PC-9 (cell line): Measurements from ENCODE around the gene MAP2K2. TPM values are rescaled to one million over a fixed set of nuclear protein-coding genes. Genes with fewer than 3 reads are reported as not detected.

Source experiments
- BruUV-seq: library from RNA; stranded (reverse); fragments of 400-500 nt; replicated peaks from 2 replicates; lab custom pipeline; 2021; lab: Mats Ljungman, UMichigan
- CTCF ChIA-PET: fragments of 300-600 bp; sonication (Branson Sonifier 250); formaldehyde crosslinking; loops from one replicate; lab custom pipeline; 2022; ENCODE audit warnings: antibody characterized with exemption; lab: Charles Lee
- POLR2A ChIA-PET: fragments of 300-600 bp; sonication (Branson Sonifier 250); formaldehyde crosslinking; loops from one replicate; lab custom pipeline; 2022; ENCODE audit warnings: antibody characterized with exemption; ENCODE audit not compliant: unreplicated experiment; lab: Charles Lee
- DNase-seq, 2 experiments: peaks; one replicate each; pipeline versions ENCODE4 v3.0.0 to v3.0.0-alpha.2; 2015 to 2022; ENCODE audit warnings: mixed read lengths in 1 of 2
- H2AFZ ChIP-seq: fragments of 200-600 bp; sonication (generic); 2 replicates; pipeline ENCODE4 v1.8.1; 2017; ENCODE audit warnings: antibody characterized with exemption
- H3F3A ChIP-seq: fragments of 200-600 bp; sonication (generic); 2 replicates; pipeline ENCODE4 v1.8.1; 2017; ENCODE audit warnings: antibody characterized with exemption, mild to moderate bottlenecking, low read depth; ENCODE audit not compliant: insufficient read depth
- H3K27ac ChIP-seq: fragments of 200-600 bp; sonication (generic); 2 replicates; pipeline ENCODE4 v1.6.1; 2016; ENCODE audit warnings: mixed run types
- H3K27me3 ChIP-seq: fragments of 200-600 bp; sonication (generic); 2 replicates; pipeline ENCODE4 v1.6.1; 2016; ENCODE audit warnings: low read depth, mixed run types; ENCODE audit not compliant: insufficient read depth
- H3K36me3 ChIP-seq: fragments of 200-600 bp; sonication (generic); 2 replicates; pipeline ENCODE4 v1.6.1; 2016; ENCODE audit warnings: low read depth, mixed run types
- H3K4me1 ChIP-seq: fragments of 200-600 bp; sonication (generic); replicated peaks from 2 replicates; pipeline ENCODE4 v1.6.1; 2016; ENCODE audit warnings: mixed run types; ENCODE audit not compliant: insufficient read depth
- H3K4me2 ChIP-seq: fragments of 200-600 bp; sonication (generic); 2 replicates; pipeline ENCODE4 v1.6.1; 2017; ENCODE audit warnings: mixed run types
- H3K4me3 ChIP-seq: fragments of 200-600 bp; sonication (generic); 2 replicates; pipeline ENCODE4 v1.6.1; 2016; ENCODE audit warnings: mixed run types
- H3K79me2 ChIP-seq: fragments of 200-600 bp; sonication (generic); 2 replicates; pipeline ENCODE4 v1.6.1; 2017; ENCODE audit warnings: low read depth, mixed run types
- H3K9me2 ChIP-seq: fragments of 200-600 bp; sonication (generic); 2 replicates; pipeline ENCODE4 v1.8.1; 2017; ENCODE audit warnings: mild to moderate bottlenecking; ENCODE audit not compliant: insufficient read depth
- H3K9me3 ChIP-seq: fragments of 200-600 bp; sonication (generic); 2 replicates; pipeline ENCODE4 v1.8.1; 2016; ENCODE audit warnings: low read depth; ENCODE audit not compliant: insufficient read depth
- H4K20me1 ChIP-seq: fragments of 200-600 bp; sonication (generic); 2 replicates; pipeline ENCODE4 v1.8.1; 2017; ENCODE audit not compliant: insufficient read depth
- CTCF ChIP-seq: fragments of 200-600 bp; sonication (generic); conservative IDR thresholded peaks from 2 replicates; pipeline ENCODE4 v1.6.1; 2017; ENCODE audit warnings: mixed run types, antibody characterized with exemption, mild to moderate bottlenecking, moderate library complexity
- EZH2 ChIP-seq: fragments of 200-600 bp; sonication (generic); IDR thresholded peaks from 2 replicates; pipeline ENCODE4 v1.8.0; 2017; ENCODE audit warnings: antibody characterized with exemption, low read depth
- intact Hi-C: fragments of 100-400 bp; cut with micrococcal nuclease; formaldehyde crosslinking; loops from one replicate; pipeline ENCODE4 v1.10.0; 2022; ENCODE audit not compliant: unreplicated experiment
- total RNA-seq: library from RNA; stranded (reverse); gene quantifications from 2 replicates; pipeline ENCODE4 v1.2.3, GENCODE V29; 2021

The MAP2K2 gene
- total RNA-seq, 1 experiment from 2014 or later, result 160 TPM

DNA sequence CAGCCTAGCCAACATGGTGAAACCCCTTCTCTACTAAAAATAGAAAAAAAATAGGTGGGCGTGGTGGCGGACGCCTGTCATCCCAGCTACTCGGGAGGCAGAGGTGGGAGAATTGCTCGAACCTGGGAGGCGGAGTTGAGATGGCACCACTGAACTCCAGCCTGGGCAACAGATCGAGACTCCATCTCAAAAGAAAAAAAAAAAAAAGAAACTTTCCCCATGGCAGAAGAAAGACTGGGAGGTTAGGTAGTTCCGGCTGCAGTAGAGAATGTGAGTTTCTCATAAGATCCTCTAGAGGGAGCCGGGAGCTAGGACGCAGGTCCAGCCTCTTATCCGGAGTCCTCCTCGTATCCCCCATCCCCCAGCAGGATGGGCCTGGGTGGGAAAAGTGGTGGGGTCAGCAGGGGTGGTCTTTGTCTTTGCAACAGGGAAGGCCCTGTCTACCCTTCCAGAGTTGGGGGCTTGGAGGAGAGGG lies 16.4 kb upstream of the MAP2K2 start:
- intact Hi-C loops, result loop anchor here (5.0 to 10.0 kb wide), 3 partner anchors 42 to 75 kb away; partner anchors contain the start of genes ANKRD24, SIRT6 and ZBTB7A
- H3K4me2 ChIP-seq, result peak overlapping the region; percentile 46
- no peak overlapping the region for H2AFZ ChIP-seq

DNA sequence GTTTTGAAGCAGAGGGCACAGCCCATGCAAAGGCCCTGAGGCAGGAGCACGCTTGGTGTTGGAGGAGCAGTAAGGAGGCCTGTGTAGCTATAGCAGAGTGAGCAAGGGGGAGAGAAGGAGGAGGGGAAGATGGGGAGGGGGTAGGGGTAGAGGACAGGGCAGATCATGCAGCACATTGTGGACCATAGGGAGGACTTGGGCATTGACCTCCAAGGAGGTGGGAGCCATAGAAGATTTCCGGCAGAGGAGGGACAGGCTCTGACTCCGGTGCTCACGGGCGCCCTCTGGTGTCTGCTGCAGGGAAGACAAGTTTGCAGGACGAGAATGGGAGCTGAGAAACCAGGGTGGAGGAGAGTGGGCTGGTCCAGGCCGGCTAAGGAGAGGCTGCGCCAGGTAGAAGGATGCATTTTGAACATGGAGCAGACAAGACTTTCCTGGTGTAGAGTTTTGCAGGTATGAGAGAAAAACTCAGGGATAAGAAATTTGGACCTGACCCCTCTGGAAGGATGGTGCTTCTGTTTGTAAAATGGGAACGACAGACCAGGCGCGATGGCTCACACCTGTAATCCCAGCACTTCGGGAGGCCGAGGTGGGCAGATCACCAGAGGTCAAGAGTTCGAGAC lies 15.8 kb upstream of the MAP2K2 start:
- H3K27me3 ChIP-seq, result no peaks in the 10 kb centered on the region
- H3K9me3 ChIP-seq, result no peaks in the 10 kb centered on the region
- H2AFZ ChIP-seq, result no peak overlapping the region
- BruUV-seq, result no TSS peak
- no peak overlapping the region for H3K27ac ChIP-seq
- peak overlapping the region; percentile 46; the same call in 1 of the 2 replicates for H3K4me2 ChIP-seq
- DNase-seq, result peak; percentile 52 to 78
- TF ChIP-seq CTCF, result peak; percentile 78
- TF ChIP-seq EZH2, result no peak
- no peaks in the 10 kb centered on the region for H4K20me1 ChIP-seq
- peaks cover 12% of the 10 kb centered on the region; the same call in 1 of the 2 replicates for H3F3A ChIP-seq
- no peak overlapping the region for H3K4me3 ChIP-seq
- intact Hi-C loops, result loop anchor here (5.0 to 10.0 kb wide), 4 partner anchors 43 to 152 kb away; partner anchors contain the start of genes ANKRD24, EEF2, SIRT6 and ZBTB7A
- H3K9me2 ChIP-seq, result no peaks in the 10 kb centered on the region
- ChIA-PET POLR2A (interaction anchor here (0.8 kb wide), 1 partner anchor 61 kb away, joined by 3 read pairs; no protein-coding TSS in a partner anchor), CTCF (interaction anchor here (0.6 to 1.2 kb wide), 2 partner anchors 74 to 169 kb away, joined by 3 to 10 read pairs; partner anchors contain the start of gene DAPK3)
- no peaks in the 10 kb centered on the region for H3K36me3 ChIP-seq
- H3K79me2 ChIP-seq, result no peaks in the 10 kb centered on the region
- peaks cover 3% of the 10 kb centered on the region for H3K4me1 ChIP-seq

More for the DNA sequence above, 16.4 kb upstream of the MAP2K2 start:
- Histone ChIP-seq H3K9me2 (no peaks in the 10 kb centered on the region), H3K4me1 (peaks cover 5% of the 10 kb centered on the region), H3K27me3 (no peaks in the 10 kb centered on the region), H3K4me3 (no peak overlapping the region), H3K79me2 (no peaks in the 10 kb centered on the region), H3F3A (peaks cover 12% of the 10 kb centered on the region; the same call in 1 of the 2 replicates), H3K27ac (no peak overlapping the region), H3K9me3 (no peaks in the 10 kb centered on the region), H3K36me3 (no peaks in the 10 kb centered on the region), H4K20me1 (no peaks in the 10 kb centered on the region)
- CTCF ChIA-PET, result interaction anchor here (0.6 to 1.2 kb wide), 7 partner anchors 10 to 169 kb away, joined by 3 to 10 read pairs (median 5); partner anchors contain the start of genes CREB3L3 and DAPK3
- peak; percentile 26 to 45 for DNase-seq
- POLR2A ChIA-PET, result interaction anchor here (0.6 to 0.8 kb wide), 3 partner anchors 8 to 62 kb away, joined by 3 to 10 read pairs (median 3); no protein-coding TSS in a partner anchor
- TF ChIP-seq CTCF (peak; percentile 55), EZH2 (no peak)
- no TSS peak for BruUV-seq

- no peaks in the 10 kb centered on the region for H3K9me2 ChIP-seq
- H3K9me3 ChIP-seq, result no peaks in the 10 kb centered on the region
- no peak overlapping the region for H3K4me3 ChIP-seq
- no peaks in the 10 kb centered on the region for H3K79me2 ChIP-seq
- intact Hi-C loops, result loop anchor here (5.0 kb wide), 1 partner anchor 151 kb away; the partner anchor contains the start of gene EEF2
- POLR2A ChIA-PET, result no interaction called here
- DNase-seq, result no peak
- H3K4me1 ChIP-seq, result no peaks in the 10 kb centered on the region
- no peak for TF ChIP-seq EZH2
- no peak for TF ChIP-seq CTCF
- H3K4me2 ChIP-seq, result no peak overlapping the region
- no peaks in the 10 kb centered on the region for H3K27me3 ChIP-seq
- H2AFZ ChIP-seq, result no peak overlapping the region
- no peaks in the 10 kb centered on the region for H3K36me3 ChIP-seq
- H3K27ac ChIP-seq, result no peak overlapping the region
- no peaks in the 10 kb centered on the region for H4K20me1 ChIP-seq
- BruUV-seq, result no TSS peak
- H3F3A ChIP-seq, result peaks cover 7% of the 10 kb centered on the region; the same call in 1 of the 2 replicates
- CTCF ChIA-PET, result no interaction called here
Measured at GRCh38 chr19:4138445-4138844, 14.5 kb upstream of the MAP2K2 start.
